HG03108 (cell line): ENCODE results near the gene LINC00305.

Experiments used
- ATAC-seq: cut with Tn5 transposase; IDR thresholded peaks from one replicate; pipeline ENCODE4 v1.9.1; 2021; ENCODE audit warnings: moderate library complexity; ENCODE audit not compliant: unreplicated experiment

LINC00305 gene

GRCh38 chr18:64037812-64038414 is 111.0 kb downstream of the LINC00305 start:
- ATAC-seq, result peak; percentile 63

- no peak for ATAC-seq
Measured at GRCh38 chr18:64032312-64032711, 116.6 kb downstream of the LINC00305 start.

GRCh38 chr18:64031411-64031810 is 117.5 kb downstream of the LINC00305 start:
- no peak for ATAC-seq
